K562 (cell line): ENCODE data around the gene SETMAR. TPM values are rescaled to one million over a fixed set of nuclear protein-coding genes. Genes with fewer than 3 reads are reported as not detected.
A peak's percentile ranks its signal among the peaks of the same experiment; 100 is the strongest.

ENCODE experiments used
- BCL6 ChIP-seq: fragments of 250-450 bp; sonication (Bioruptor Pico); IDR thresholded peaks from 2 replicates; pipeline ENCODE4 v1.4.0; 2020
- CBX8 ChIP-seq: fragments of 200-600 bp; sonication (generic); IDR thresholded peaks from 2 replicates; pipeline ENCODE4 v1.6.1; 2012; ENCODE audit warnings: borderline replicate concordance, mixed run types, low read depth, mild to moderate bottlenecking, moderate library complexity, mixed read lengths, low read length, control low read depth, inconsistent platforms; ENCODE audit not compliant: poor library complexity, severe bottlenecking; ENCODE audit errors: extremely low read depth
- E4F1 ChIP-seq: fragments of 250-450 bp; sonication (Bioruptor Pico); IDR thresholded peaks from 2 replicates; pipeline ENCODE4 v1.5.0; 2021; ENCODE audit warnings: mild to moderate bottlenecking, borderline replicate concordance
- MAZ ChIP-seq, 2 experiments: fragments of 450-650 bp in 1 of 2; sonication (generic) in 1 of 2; formaldehyde crosslinking; IDR thresholded peaks in 1 of 2; conservative IDR thresholded peaks in 1 of 2; 2 replicates each; pipeline versions ENCODE4 v1.4.0 to v1.5.0; 2020; ENCODE audit warnings: mild to moderate bottlenecking in 1 of 2, missing genetic modification reagents in 1 of 2
- MLX ChIP-seq, 2 experiments: fragments of 450-650 bp in 1 of 2; sonication (generic) in 1 of 2; formaldehyde crosslinking; conservative IDR thresholded peaks; 2 replicates each; pipeline versions ENCODE4 v1.4.0 to v1.8.1; 2020 to 2022; ENCODE audit warnings: mild to moderate bottlenecking in 1 of 2, missing genetic modification reagents in 1 of 2
- NFATC3 ChIP-seq: fragments of 450-650 bp; IDR thresholded peaks from 2 replicates; pipeline ENCODE4 v1.6.1; 2017; ENCODE audit warnings: mild to moderate bottlenecking
- NFXL1 ChIP-seq: fragments of 450-650 bp; formaldehyde crosslinking; IDR thresholded peaks from 2 replicates; pipeline ENCODE4 v1.4.0; 2021; ENCODE audit warnings: mild to moderate bottlenecking
- SIN3A ChIP-seq, 2 experiments: fragments of 150-350 bp in 1 of 2; IDR thresholded peaks; 2 replicates each; pipeline ENCODE4 v1.6.1; 2011 to 2016; ENCODE audit warnings: borderline replicate concordance in 2 of 2, low read depth in 2 of 2, low read length in 2 of 2, mild to moderate bottlenecking in 2 of 2, moderate library complexity in 2 of 2; ENCODE audit not compliant: control insufficient read depth in 1 of 2
- SMAD3 ChIP-seq: fragments of 450-650 bp; formaldehyde crosslinking; conservative IDR thresholded peaks from 2 replicates; pipeline ENCODE4 v1.4.0; 2020; ENCODE audit warnings: mild to moderate bottlenecking
- SMARCA5 ChIP-seq: fragments of 450-650 bp; IDR thresholded peaks from 2 replicates; pipeline ENCODE4 v1.6.1; 2016
- THRAP3 ChIP-seq: fragments of 450-650 bp; IDR thresholded peaks from 2 replicates; pipeline ENCODE4 v1.6.1; 2016; ENCODE audit warnings: mild to moderate bottlenecking, inconsistent platforms, borderline replicate concordance
- polyA plus RNA-seq, 8 experiments: library from polyadenylated mRNA; depleted of rRNA in 4 of 8; stranded (reverse) in 5 of 8; unstranded in 3 of 8; fragments of >200 nt; fragmentation: Nextera tagmentation in 2 of 8; fragmentation: Illumina TruSeq in 1 of 8; extraction: Ambion mirVana in 2 of 8; extraction: Trizol in 1 of 8; gene quantifications; 2 replicates each; pipeline versions ENCODE4 v1.2.1 to v1.2.3, GENCODE V29; 2011 to 2014; ENCODE audit warnings: inconsistent platforms in 1 of 8, missing spikeins in 1 of 8
- total RNA-seq, 7 experiments: library from RNA; depleted of rRNA in 6 of 7; stranded (reverse); fragments of >200 nt in 6 of 7; fragmentation: Illumina TruSeq in 2 of 7; extraction: Trizol in 2 of 7; gene quantifications; 2 replicates each; pipeline versions ENCODE4 v1.2.1 to v1.2.3, GENCODE V29; 2011 to 2021; ENCODE audit warnings: low replicate concordance in 1 of 7
- TF ChIP-seq, protein P1 (sequence below): fragments of 450-650 bp; IDR thresholded peaks from 2 replicates; pipeline ENCODE4 v1.7.1; 2018; ENCODE audit warnings: mild to moderate bottlenecking, low read depth; ENCODE audit not compliant: partially characterized antibody
- TF ChIP-seq, protein P2 (sequence below), 2 experiments: IDR thresholded peaks in 1 of 2; conservative IDR thresholded peaks in 1 of 2; 2 replicates each; pipeline ENCODE4 v1.6.1; 2016; ENCODE audit warnings: low read depth in 2 of 2, mild to moderate bottlenecking in 1 of 2, missing compliant biosample characterization in 1 of 2, missing genetic modification characterization in 1 of 2, moderate library complexity in 1 of 2
- TF ChIP-seq, protein P3 (sequence below), 2 experiments: fragments of 250-450 bp in 1 of 2; fragments of 450-650 bp in 1 of 2; sonication (Bioruptor Pico) in 1 of 2; IDR thresholded peaks; 2 replicates each; pipeline versions ENCODE4 v1.6.1 to v1.8.0; 2016 to 2021; ENCODE audit warnings: mild to moderate bottlenecking in 2 of 2, moderate library complexity in 2 of 2, missing compliant biosample characterization in 1 of 2, missing genetic modification characterization in 1 of 2

The SETMAR gene
- total and polyA plus RNA-seq, 9 of the 15 experiments (the other 6 are each of a cell fraction or from before 2014, with no cell fraction given), result 5.5 to 25.1 (median 18.2) TPM

DNA sequence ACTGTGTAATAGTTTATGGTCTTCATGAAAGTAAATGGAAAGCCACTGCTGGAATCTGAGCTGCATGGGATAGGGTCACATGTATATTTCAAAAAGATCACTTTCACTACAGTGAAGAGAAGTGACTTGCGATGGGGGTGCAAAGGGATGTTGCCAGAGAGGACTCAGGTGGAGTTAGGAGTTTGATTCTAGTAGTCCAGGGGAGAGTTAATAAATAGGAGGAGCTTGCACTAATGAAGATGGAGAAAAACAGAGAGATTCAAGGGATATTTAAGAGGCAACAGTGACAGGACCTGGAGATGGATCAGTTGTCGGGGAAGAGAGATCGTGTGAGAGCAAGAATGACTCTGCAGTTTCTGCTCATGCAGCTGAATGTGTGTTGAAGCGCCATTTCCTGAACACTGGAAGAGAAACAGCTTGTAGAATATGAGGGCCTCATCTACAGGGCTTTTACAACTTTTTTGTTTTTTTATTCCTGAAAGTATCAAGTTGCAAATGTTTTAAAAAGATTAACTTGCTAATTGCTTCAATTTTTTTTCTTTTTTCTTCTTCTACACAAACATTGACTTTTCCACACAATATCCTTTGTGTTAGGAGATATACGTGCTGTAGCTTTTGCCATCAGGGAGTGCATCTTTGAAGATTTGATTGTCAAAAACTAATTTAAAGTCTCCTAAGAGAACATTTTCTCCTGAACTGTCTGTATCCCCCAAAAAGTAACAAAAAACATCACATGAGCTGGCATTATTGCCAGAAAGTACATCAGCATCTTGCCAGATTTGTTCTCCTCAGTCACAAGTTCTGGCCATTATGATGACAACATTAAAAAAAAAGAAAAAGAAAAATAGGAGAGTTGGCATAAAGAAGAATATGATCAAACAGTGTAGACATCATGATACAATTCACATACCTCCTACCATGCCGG is 37.5 kb downstream of the SETMAR start (continued):
- TF ChIP-seq E4F1 (CRISPR knock-in tag) (no peak), NFATC3 (no peak), BCL6 (CRISPR knock-in tag) (no peak), CBX8 (no peak), SMAD3 (no peak), SMARCA5 (no peak), THRAP3 (no peak), SIN3A (IDR thresholded peaks at IDR 0.05; ENCODE audit: borderline replicate concordance in 2 of 2, control insufficient read depth in 1 of 2, low read depth in 2 of 2, low read length in 2 of 2) (no peak), NFXL1 (no peak), MLX (CRISPR knock-in tag; conservative IDR thresholded peaks at IDR 0.05) (no peak), MAZ (CRISPR knock-in tag; conservative IDR thresholded peaks at IDR 0.05 in 1 of 2, IDR thresholded peaks at IDR 0.05 in 1 of 2) (peak; percentile 29 to 46; a peak in 1 of 4 replicates)
- TF ChIP-seq, protein P1, sequence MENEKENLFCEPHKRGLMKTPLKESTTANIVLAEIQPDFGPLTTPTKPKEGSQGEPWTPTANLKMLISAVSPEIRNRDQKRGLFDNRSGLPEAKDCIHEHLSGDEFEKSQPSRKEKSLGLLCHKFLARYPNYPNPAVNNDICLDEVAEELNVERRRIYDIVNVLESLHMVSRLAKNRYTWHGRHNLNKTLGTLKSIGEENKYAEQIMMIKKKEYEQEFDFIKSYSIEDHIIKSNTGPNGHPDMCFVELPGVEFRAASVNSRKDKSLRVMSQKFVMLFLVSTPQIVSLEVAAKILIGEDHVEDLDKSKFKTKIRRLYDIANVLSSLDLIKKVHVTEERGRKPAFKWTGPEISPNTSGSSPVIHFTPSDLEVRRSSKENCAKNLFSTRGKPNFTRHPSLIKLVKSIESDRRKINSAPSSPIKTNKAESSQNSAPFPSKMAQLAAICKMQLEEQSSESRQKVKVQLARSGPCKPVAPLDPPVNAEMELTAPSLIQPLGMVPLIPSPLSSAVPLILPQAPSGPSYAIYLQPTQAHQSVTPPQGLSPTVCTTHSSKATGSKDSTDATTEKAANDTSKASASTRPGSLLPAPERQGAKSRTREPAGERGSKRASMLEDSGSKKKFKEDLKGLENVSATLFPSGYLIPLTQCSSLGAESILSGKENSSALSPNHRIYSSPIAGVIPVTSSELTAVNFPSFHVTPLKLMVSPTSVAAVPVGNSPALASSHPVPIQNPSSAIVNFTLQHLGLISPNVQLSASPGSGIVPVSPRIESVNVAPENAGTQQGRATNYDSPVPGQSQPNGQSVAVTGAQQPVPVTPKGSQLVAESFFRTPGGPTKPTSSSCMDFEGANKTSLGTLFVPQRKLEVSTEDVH, result no peak
- TF ChIP-seq, protein P2, sequence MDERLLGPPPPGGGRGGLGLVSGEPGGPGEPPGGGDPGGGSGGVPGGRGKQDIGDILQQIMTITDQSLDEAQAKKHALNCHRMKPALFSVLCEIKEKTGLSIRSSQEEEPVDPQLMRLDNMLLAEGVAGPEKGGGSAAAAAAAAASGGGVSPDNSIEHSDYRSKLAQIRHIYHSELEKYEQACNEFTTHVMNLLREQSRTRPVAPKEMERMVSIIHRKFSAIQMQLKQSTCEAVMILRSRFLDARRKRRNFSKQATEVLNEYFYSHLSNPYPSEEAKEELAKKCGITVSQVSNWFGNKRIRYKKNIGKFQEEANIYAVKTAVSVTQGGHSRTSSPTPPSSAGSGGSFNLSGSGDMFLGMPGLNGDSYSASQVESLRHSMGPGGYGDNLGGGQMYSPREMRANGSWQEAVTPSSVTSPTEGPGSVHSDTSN (CRISPR knock-in tag; IDR thresholded peaks at IDR 0.05; ENCODE audit: low read depth), result no peak
- TF ChIP-seq, protein P2 (tag; conservative IDR thresholded peaks at IDR 0.05; ENCODE audit: low read depth), result peak; percentile 69
- TF ChIP-seq, protein P3, sequence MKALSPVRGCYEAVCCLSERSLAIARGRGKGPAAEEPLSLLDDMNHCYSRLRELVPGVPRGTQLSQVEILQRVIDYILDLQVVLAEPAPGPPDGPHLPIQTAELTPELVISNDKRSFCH (CRISPR knock-in tag; IDR thresholded peaks at IDR 0.05), result no peak
- TF ChIP-seq, protein P3 (tag; IDR thresholded peaks at IDR 0.05), result no peak
